Osteoblast (primary cell): Measurements from ENCODE around the gene CDC6. TPM values are rescaled to one million over a fixed set of nuclear protein-coding genes. Genes with fewer than 3 reads are reported as not detected.
"Not testable (repeated sequence)": the region's sequence is repeated elsewhere in the genome, so short reads cannot be mapped to it uniquely, and the experiment has no call there.

Source experiments
- DNase-seq: peaks from one replicate; pipeline ENCODE4 v3.0.0; 2011; ENCODE audit warnings: low spot score, mixed read lengths; ENCODE audit not compliant: insufficient read length; ENCODE audit errors: missing footprints
- H2AFZ ChIP-seq: 2 replicates; pipeline ENCODE4 v1.6.0; 2011; ENCODE audit warnings: mild to moderate bottlenecking, low read length
- H3K27ac ChIP-seq: 2 replicates; pipeline ENCODE4 v1.5.1; 2011; ENCODE audit warnings: mild to moderate bottlenecking, low read depth, low read length, moderate library complexity
- H3K27me3 ChIP-seq: 2 replicates; pipeline ENCODE4 v1.6.0; 2012; ENCODE audit warnings: mild to moderate bottlenecking, control low read depth, inconsistent platforms, low read length, moderate library complexity; ENCODE audit not compliant: insufficient read depth
- H3K36me3 ChIP-seq: 2 replicates; pipeline ENCODE4 v1.5.1; 2011; ENCODE audit warnings: mild to moderate bottlenecking, low read length, control low read depth, moderate library complexity; ENCODE audit not compliant: insufficient read depth
- H3K4me1 ChIP-seq: 2 replicates; pipeline ENCODE4 v1.5.1; 2011; ENCODE audit warnings: mild to moderate bottlenecking, low read length, control low read depth, moderate library complexity; ENCODE audit not compliant: insufficient read depth
- H3K4me2 ChIP-seq: 2 replicates; pipeline ENCODE4 v1.6.0; 2011; ENCODE audit warnings: mild to moderate bottlenecking, low read length; ENCODE audit not compliant: insufficient read depth
- H3K4me3 ChIP-seq: fragments of 200-600 bp; sonication (generic); 3 replicates; pipeline ENCODE4 v1.5.1; 2012; ENCODE audit warnings: mild to moderate bottlenecking, low read length, inconsistent platforms; ENCODE audit not compliant: insufficient read depth
- H3K79me2 ChIP-seq: 2 replicates; pipeline ENCODE4 v1.6.0; 2012; ENCODE audit warnings: mild to moderate bottlenecking, low read length, control low read depth, inconsistent platforms; ENCODE audit not compliant: insufficient read depth
- H3K9me3 ChIP-seq: 2 replicates; pipeline ENCODE4 v1.5.1; 2011; ENCODE audit warnings: low read depth, low read length, control low read depth
- H4K20me1 ChIP-seq: 2 replicates; pipeline ENCODE4 v1.6.0; 2012; ENCODE audit warnings: mild to moderate bottlenecking, low read length, control low read depth; ENCODE audit not compliant: insufficient read depth
- total RNA-seq: library from RNA; depleted of rRNA; stranded (reverse); fragments of >200 nt; gene quantifications from 2 replicates; pipeline ENCODE4 v1.2.3, GENCODE V29; 2012
- TF ChIP-seq, protein P1 (sequence below): IDR thresholded peaks from 2 replicates; pipeline ENCODE4 v1.5.1; 2011; ENCODE audit warnings: mild to moderate bottlenecking, low read depth, low read length, moderate library complexity; ENCODE audit errors: extremely low read depth

The CDC6 gene
- total RNA-seq, 1 donor = 5.1 TPM

DNA sequence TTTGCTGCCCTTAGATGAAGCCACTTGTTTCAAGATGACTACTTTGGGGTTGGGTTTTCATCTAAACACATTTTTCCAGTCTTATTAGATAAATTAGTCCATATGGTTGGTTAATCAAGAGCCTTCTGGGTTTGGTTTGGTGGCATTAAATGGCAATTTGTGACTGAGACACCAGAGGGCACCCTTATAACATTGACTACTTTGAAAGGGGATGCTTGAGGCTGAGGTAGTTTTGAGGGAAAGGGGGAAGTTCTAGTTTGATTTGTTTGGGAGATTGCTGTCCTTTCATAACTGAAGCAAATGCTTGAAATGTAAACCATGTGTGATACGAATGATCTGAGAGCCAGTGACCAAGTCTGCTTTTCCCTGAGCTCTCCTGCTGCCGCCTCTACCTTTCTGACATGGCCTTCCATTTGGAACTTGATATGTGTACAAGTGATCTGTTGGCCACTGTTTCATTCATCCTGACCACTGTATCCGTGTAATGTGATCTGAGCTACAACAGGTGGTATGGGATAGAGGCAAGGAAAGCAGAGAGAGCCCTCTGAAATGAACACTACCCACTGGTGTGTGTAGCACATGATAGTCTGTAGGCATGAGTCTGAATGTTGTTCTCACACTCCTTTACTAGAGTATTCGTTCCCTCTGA, 15.5 kb downstream of the CDC6 start:
- no peaks in the 10 kb centered on the region for H4K20me1 ChIP-seq
- H3K4me1 ChIP-seq = peaks cover 49% of the 10 kb centered on the region
- H2AFZ ChIP-seq = no peak overlapping the region
- H3K27me3 ChIP-seq = no peaks in the 10 kb centered on the region
- H3K4me3 ChIP-seq = no peak overlapping the region
- peak; percentile 78 for DNase-seq
- peak overlapping the region; percentile 70 for H3K4me2 ChIP-seq
- TF ChIP-seq, protein P1, sequence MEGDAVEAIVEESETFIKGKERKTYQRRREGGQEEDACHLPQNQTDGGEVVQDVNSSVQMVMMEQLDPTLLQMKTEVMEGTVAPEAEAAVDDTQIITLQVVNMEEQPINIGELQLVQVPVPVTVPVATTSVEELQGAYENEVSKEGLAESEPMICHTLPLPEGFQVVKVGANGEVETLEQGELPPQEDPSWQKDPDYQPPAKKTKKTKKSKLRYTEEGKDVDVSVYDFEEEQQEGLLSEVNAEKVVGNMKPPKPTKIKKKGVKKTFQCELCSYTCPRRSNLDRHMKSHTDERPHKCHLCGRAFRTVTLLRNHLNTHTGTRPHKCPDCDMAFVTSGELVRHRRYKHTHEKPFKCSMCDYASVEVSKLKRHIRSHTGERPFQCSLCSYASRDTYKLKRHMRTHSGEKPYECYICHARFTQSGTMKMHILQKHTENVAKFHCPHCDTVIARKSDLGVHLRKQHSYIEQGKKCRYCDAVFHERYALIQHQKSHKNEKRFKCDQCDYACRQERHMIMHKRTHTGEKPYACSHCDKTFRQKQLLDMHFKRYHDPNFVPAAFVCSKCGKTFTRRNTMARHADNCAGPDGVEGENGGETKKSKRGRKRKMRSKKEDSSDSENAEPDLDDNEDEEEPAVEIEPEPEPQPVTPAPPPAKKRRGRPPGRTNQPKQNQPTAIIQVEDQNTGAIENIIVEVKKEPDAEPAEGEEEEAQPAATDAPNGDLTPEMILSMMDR = peak; percentile 85
- no peaks in the 10 kb centered on the region for H3K79me2 ChIP-seq
- no peaks in the 10 kb centered on the region for H3K9me3 ChIP-seq
- peaks cover 10% of the 10 kb centered on the region for H3K36me3 ChIP-seq
- H3K27ac ChIP-seq = peak overlapping the region; percentile 94

GRCh38 chr17:40303708-40304551, 16.3 kb downstream of the CDC6 start:
- H3K27ac ChIP-seq = peak overlapping the region; percentile 94
- peak overlapping the region; percentile 70 for H3K4me2 ChIP-seq
- peaks cover 10% of the 10 kb centered on the region for H3K36me3 ChIP-seq
- peaks cover 48% of the 10 kb centered on the region for H3K4me1 ChIP-seq
- H3K4me3 ChIP-seq = no peak overlapping the region
- DNase-seq = peak; percentile 73
- H2AFZ ChIP-seq = no peak overlapping the region
- no peaks in the 10 kb centered on the region for H3K27me3 ChIP-seq
- no peaks in the 10 kb centered on the region for H4K20me1 ChIP-seq
- no peaks in the 10 kb centered on the region for H3K79me2 ChIP-seq
- no peaks in the 10 kb centered on the region for H3K9me3 ChIP-seq
- TF ChIP-seq, protein P1 = no peak

GRCh38 chr17:40304552-40304863, 16.8 kb downstream of the CDC6 start:
- not testable (repeated sequence) for H3K4me3 ChIP-seq, H3K9me3 ChIP-seq, H2AFZ ChIP-seq, H4K20me1 ChIP-seq, H3K27me3 ChIP-seq, H3K79me2 ChIP-seq
- Histone ChIP-seq H3K27ac (peak overlapping the region; percentile 94), H3K36me3 (peaks cover 10% of the 10 kb centered on the region), H3K4me2 (peak overlapping the region; percentile 70), H3K4me1 (peaks cover 53% of the 10 kb centered on the region)
- peak; percentile 54 for DNase-seq

DNA sequence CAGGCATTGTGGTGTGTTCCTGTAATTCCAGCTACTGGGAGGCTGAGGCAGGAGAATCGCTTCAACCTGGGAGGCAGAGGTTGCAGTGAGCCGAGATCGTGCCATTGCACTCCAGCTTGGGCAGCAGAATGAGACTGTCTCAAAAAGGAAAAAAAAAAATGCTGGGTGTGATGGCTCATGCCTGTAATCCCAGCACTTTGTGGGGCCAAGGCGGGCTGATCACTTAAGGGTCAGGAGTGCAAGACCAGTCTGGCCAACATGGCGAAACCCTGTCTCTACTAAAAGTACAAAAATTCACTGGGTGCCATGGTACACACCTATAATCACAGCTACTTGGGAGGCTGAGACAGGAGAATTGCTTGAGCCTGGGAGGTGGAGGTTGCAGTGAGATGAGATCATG, 17.2 kb downstream of the CDC6 start:
- not testable (repeated sequence) for H3K9me3 ChIP-seq, H2AFZ ChIP-seq, H3K79me2 ChIP-seq, H3K27me3 ChIP-seq, DNase-seq, H3K4me3 ChIP-seq, H4K20me1 ChIP-seq, H3K4me2 ChIP-seq
- Histone ChIP-seq H3K36me3 (peaks cover 10% of the 10 kb centered on the region), H3K27ac (peak overlapping the region; percentile 94), H3K4me1 (peaks cover 53% of the 10 kb centered on the region)

DNA sequence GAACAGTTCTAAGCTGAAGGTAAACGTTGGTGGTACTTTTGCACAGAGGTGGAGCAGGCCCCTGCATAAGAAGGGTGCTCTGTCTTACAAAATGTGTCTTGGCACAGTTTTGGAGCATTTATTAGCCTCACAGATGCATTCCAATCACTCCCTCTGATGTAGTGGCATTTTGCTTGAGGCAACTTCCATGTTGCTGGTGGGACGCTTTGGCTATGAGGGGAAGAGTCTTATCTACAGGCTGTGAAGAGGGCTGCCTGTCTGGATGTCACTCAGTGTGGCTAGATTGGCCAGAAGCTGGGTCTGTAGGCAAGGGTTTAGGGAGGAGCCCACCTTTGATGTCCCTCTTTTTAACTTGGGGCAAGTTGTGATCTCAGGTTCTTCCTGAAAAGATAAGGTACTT, 18.7 kb downstream of the CDC6 start:
- H3K79me2 ChIP-seq = no peaks in the 10 kb centered on the region
- H4K20me1 ChIP-seq = no peaks in the 10 kb centered on the region
- peak overlapping the region; percentile 69 for H3K27ac ChIP-seq
- no peaks in the 10 kb centered on the region for H3K27me3 ChIP-seq
- no peaks in the 10 kb centered on the region for H3K9me3 ChIP-seq
- H3K36me3 ChIP-seq = peaks cover 7% of the 10 kb centered on the region
- H2AFZ ChIP-seq = no peak overlapping the region
- TF ChIP-seq, protein P1 = no peak
- H3K4me3 ChIP-seq = no peak overlapping the region
- peaks cover 57% of the 10 kb centered on the region for H3K4me1 ChIP-seq
- DNase-seq = no peak
- peak overlapping the region; percentile 46 for H3K4me2 ChIP-seq
